Stimulated activated CD4-positive, alpha-beta T cell treated with anti-CD3 and anti-CD28 coated beads, TNF-alpha, amount 100 ng/mL, for 48 hours (primary cell): ENCODE results near the gene CIITA.

Experiments used
- DNase-seq, 3 donors: peaks; one replicate each; pipeline ENCODE4 v3.0.0-alpha.2; 2020; ENCODE audit warnings: low read depth in 3 of 3

Gene CIITA

DNA sequence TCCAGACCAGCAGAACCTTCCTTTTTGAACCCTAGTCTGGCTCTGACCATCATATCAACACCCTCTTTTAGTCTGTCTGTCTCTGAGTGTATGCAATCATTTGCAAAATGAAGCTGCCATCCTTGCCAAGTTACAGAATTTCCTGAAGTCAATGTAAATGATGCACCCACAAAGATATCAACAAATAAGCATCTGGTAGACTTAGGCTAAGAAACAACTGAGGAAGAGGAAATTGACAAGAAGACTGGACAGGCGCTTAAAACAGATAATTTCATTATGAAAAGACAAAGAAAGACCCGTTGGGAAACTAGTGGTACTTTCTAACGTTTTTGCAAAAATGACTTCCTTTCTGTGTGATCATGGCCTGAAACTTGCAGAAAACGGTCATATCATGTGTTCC is 24.7 kb upstream of the CIITA start:
- DNase-seq: no peak

DNA sequence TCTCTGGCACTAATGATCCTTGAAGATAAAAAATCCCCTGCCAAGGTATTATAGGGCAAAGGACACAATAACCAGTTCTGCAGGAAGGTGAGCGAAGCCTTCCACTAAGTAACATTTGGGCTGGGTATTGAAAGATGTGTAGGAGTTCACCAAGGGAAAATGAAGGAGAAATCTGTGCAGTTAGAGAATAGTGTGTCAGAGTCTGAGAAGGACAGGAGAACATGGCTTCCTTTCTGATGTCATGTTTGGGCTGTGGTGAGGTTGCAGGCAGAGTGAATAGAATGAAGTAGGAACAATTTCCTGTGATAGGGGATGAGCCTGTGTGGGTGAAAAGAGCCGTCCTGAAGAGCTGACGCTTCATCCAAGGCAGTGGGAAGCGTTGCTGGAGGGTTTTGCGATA is 24.1 kb upstream of the CIITA start:
- no peak for DNase-seq

DNA sequence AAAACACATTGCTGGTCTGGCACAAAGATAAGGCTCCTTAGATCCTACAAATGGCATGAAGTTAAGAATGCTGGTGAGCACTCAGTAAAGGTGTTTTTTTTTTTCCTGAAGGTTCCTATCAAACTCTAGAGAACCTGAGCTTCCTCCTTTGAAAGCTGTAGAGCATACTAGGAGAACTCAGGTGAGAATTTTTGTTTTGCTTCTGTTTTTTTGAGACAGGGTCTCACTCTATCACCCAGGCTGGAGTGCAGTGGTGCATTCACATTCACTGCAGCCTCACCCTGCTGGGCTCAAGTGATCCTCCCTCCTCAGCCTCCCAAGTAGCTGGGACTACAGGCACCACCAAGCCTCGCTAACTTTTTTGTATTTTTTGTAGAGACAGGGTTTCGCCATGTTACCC is 21.0 kb upstream of the CIITA start:
- DNase-seq: no peak

DNA sequence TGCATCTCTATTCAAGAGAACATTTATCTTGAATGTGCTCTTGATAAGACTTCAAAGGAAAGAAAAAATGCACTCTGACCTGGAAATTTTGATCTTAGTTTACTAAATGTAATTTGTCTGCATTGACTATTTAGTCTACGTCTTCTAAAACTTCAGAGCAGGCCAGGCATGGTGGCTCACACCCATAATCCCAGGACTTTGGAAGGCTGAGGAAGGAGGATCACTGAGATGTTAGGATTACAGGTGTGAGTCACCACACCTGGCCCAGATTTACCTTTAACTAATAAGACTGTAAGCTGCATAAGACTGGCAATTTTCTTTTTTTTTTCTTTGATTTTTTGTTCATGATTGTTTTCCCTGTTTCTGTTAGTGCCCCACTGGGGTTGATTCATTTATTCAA is 18.8 kb upstream of the CIITA start:
- DNase-seq: no peak

DNA sequence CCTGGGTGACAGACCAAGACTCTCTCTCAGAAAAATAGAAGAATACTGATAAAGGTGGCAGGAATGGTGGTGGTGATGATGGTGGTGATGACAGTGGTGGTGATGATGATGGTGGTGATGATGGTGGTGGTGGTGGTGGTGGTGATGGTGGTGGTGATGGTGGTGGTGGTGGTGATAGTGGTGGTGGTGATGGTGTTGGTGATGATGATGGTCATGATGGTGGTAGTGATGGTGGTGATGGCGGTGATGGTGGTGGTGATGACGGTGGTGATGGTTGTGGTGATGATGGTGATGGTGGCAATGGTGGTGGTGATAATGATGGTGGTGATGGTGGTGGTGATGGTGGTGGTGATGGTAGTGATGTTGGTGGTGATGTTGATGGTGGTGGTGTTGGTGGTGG is 18.0 kb upstream of the CIITA start:
- DNase-seq: no peak

DNA sequence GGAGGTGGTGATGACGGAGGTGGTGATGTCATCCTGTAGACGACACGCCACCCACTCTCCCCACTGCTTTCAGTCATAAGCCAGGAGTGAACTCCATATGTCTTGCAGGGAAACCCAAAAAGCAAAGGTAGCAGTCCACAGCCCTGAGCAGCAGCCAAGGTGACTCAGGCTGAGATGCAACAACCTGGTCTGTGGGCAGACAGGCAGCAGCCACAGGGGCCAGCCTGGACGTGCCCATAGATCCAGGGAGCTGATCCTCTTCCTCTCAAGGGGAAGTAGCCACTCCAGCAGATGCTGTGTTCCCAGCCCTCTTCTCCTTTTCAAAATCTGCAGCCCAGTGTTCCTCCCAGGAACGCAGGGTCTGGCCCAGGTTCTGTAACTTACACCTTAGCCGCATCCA is 17.3 kb upstream of the CIITA start:
- DNase-seq: no peak

DNA sequence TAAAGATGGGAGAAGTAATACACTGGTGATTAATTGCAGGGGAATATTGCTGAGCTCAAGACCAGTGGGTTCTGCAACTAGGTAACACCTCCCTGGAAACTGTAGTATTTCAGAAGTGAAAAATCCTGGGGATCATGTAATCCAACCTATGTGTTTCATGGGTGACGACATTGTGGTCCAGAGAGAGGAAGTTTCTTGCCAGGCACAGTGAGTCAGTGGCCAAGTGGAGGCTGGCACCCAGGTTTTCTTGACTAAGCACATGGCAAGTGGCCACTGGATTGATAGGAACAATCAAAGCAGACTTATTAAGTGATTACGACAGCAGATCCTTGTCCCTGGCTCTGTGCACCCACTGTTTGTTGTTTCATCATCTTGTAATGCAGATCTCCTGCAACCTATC is 14.6 kb upstream of the CIITA start:
- DNase-seq: no peak

DNA sequence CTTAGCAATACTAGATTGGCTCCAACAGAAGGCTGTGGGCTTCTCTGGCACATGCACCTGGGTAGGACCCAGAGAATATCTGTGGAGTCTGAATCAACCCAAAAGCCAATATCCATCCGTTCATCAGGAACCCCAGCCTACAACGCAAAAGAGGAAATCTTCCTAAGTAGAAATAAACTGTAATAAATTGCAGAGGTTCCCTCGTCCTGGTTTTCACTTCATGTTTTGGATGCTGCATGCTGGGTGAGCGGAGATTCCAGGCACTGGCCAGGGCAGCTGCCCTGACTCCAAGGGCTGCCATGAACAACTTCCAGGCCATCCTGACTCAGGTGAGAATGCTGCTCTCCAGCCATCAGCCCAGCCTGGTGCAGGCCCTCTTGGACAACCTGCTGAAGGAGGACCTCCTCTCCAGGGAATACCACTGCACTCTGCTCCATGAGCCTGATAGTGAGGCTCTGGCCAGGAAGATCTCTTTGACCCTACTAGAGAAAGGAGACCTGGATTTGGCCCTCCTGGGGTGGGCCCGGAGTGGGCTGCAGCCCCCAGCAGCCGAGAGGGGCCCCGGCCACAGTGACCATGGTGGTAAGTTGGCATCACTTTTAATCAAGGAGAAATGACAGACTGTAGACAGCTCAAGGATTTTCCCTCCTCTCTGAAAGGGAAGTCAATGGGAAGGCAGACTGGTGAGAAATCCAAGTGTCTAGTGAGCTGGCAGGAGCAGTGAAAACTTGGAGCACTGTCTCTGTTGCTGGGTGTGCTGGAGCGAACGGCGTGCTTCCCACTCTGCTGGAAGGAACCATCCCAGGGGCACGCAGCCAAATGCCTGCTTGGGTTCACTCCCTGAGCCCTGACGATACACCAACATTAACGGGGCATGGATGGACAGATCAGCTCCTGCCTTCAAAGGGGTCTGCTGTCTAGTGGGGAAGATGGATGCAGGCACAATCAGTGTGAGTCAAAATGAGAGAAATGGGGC is 10.7 kb upstream of the CIITA start:
- DNase-seq: no peak

DNA sequence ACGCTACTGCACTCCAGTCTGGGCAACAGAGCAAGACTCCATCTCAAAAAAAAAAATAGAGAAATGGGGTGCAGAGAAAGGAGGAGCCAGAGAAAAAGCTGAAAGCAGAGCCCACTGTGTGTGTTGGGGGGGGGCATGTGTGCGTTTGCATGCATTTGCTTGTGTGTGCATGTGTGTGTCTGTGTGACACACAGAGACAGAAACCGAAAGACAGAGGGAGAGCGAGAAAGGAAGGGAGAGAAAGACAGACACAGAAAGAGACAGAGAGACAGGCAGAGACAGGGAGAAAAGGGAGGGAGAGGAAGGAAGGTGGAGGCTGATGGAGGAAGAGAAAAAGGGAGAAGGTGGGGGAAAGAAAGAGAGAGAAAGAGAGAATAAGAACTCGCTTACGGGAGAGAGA is 9.8 kb upstream of the CIITA start:
- DNase-seq: no peak

DNA sequence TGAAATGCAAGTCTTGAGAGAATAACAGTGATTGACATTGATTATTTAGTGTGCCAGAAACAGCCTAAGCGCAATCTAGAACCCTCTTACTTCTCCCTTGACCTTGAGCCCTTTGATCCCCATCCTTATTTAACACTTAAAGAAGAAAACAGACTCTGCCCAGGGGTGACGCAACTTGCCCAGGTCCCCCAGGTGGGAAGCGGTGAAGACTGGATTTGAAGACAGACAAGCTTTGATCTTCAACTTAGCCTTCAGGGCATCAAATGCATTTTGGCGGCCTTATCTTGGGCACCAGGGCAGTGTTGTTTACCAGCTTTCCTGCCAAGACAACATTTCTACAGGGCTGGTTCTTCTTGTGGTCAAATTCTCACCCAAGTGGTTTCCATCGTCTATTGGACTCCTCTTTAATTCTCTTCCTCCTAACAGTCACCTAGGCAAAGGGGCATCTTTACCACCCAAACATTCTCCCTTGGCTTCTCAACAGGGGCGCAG is 8.9 kb upstream of the CIITA start:
- no peak for DNase-seq

DNA sequence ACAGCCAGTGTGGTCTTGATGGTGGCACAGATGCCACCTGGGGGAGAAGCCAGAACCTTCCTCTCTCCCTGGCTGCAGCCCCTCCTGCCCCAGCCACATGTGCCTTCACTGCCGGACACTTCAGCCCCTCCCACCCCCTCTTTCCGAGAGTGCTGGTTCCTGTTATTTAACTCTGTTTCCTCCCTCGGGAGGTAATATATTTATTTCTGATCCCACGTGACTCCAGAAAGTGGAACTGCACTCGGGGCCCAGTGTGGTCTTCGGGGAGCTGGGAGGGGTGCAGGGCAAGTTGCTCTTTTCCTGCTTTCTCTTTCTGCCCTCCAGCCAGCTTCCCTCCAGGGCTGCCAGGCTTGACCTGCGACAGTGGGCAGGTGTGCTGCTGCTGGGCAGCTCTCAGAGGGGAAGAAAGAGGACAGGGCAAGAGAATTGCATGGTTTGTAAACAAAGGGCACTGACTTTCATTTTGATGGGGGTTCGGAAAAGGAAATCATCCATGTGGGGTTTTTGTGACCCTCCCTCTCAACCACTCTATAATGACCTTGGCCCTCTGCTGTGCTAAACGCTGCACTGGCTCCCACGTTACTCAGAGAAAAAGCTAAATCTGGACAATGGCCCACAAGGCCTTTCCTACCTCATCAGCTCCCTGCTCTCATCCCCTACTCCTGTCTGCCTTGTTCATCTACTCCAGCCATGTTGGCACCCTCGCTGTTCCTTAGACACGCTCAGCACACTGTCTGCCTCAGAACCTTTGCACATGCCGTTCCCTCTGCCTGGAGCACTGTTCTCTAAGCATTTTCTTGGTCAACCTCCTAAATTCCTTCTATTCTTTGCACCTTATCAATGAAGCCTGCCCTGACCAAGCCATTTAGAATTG is 8.2 kb upstream of the CIITA start:
- DNase-seq: no peak

DNA sequence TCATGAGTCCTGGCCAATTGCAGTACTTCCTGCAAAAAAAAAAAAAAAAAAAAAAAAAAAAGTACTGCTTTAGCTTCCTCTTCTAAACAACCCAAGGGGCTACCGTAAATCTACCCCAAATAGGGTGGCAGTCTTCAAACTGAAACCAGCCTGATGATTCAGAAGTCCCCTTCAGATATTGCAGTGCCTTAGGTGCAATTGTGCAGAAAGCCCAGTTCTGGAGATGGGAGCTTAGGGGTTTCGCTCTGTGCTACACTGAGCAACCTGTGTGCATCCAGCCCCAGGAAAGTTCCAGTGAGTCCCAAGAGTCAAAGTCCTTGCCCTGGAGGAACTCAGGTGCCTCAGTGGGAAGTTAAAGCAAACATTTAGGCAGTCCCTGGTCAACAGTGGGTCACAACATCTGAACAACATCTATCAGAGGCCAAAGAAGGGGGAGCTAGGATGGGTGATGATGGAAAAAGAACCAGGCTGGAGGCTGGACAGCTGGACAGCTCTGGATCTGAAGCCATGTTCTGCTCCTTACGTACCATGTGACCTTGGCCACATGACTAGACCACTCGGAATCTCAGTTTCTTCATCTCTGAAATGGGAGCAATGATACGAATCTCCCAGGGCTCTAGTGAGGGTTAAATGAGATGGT is 6.7 kb upstream of the CIITA start:
- no peak for DNase-seq

DNA sequence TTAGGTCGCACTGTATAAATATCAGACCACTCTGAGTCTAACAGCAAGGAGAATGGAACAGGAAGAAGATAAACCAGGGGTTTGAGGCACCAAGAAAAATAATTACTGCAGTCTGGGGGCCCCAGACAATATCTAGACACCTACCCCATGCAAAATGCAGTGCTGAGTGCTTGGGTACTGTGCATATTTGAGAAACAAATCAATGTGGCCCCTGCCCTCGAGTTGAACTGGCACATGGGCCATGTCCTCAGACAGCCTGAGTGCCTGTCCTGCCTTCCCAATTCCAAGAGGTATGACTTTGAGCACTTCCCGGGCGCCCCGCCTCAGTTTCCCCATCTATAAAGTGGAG is 6.2 kb upstream of the CIITA start:
- no peak for DNase-seq

DNA sequence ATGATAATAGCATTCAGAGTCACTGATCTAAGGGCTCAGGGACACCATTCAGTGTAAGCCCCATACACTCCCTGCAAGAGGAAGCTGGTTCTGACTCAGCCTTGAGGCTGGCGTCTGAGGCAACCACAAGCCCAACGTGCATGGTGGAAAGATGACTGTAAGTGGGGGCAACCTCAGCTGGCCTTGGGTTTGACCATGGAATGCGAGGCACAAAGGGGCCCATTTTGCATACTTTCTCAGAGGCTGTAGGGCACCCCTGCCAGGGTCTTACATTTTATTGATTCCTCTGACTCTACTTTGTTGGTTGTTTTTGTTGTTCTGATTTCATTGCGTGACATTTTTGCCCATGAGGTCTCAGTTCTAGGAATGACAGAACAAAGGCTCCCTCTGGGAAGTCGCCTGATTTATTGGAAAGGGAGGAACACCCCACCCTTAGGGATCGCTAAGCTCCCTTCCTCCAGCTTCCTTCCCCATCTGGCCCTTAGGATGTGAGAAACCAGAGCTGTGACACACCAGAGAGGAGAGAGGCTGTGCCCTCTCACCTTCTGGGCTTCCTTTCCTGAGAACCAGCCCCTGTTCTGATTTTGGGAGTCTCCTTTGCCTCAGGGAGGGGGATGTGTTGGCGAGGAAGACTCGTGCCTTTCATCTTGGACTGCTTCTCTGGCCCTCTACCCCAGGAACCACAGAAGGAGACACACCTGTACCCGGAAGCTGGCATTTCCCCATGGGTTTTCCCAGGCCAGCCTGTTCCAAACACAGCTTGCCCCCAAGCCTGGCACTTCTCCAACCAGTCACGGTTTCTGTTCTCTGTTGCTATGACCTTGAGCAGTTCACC is 5.6 kb upstream of the CIITA start:
- peak; percentile 36 to 63 (median 43) for DNase-seq

DNA sequence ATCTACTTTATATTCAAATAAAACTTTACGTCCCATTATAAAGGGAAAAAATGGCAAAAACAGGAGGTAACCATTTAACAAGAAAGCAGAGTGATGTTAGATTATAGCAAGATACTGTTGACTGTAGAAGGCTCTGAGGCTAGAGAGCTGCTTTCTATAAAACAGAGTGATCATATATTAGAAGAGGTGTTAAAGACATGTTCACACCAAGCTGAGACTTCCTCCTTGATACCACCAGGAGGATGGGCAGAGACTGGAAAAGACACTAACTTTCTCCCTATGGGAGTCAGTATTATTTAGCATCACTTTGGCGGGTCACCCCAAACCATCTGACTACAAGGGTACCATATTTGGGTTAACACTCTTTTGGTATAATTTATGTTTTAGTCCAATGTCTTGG is 687 bp upstream of the CIITA start:
- no peak for DNase-seq

DNA sequence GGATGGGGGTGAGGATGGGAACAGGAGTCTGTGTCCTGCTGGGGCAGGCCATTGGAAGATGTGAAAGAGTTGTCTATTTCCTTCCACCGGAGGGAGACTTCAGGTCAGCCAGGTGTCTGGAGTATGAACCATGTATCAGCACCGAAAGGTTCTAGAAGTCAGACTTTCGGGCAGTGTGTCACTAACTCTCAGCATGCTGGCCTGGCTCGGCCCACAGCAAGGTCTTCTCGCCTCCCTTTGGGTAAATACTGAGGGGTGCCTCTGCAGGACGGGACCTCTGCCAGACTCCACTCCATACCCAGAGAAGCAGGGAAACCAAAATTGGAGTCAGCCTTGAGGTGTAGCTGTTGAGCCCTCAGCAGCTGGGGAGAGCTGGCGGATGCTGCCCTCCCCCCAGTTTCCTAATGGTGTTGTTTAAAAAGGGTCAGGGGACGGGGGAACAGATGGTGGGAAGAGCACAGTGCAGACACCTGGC is 507 bp downstream of the CIITA start:
- DNase-seq: no peak

DNA sequence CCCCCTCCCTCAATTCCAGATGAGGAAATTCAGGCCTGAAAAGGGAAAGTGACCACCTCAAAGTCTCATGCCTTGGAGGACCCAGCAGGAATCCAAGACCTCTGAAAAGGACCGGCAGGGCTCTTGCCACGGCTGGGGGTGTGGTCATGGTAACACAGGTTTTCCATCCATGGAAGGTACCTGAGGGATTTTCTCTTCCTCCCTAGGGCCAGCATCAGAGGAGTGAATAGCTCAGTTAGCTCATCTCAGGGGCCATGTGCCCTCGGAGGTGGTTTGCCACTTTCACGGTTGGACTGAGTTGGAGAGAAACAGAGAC is 1.3 kb downstream of the CIITA start:
- DNase-seq: no peak

DNA sequence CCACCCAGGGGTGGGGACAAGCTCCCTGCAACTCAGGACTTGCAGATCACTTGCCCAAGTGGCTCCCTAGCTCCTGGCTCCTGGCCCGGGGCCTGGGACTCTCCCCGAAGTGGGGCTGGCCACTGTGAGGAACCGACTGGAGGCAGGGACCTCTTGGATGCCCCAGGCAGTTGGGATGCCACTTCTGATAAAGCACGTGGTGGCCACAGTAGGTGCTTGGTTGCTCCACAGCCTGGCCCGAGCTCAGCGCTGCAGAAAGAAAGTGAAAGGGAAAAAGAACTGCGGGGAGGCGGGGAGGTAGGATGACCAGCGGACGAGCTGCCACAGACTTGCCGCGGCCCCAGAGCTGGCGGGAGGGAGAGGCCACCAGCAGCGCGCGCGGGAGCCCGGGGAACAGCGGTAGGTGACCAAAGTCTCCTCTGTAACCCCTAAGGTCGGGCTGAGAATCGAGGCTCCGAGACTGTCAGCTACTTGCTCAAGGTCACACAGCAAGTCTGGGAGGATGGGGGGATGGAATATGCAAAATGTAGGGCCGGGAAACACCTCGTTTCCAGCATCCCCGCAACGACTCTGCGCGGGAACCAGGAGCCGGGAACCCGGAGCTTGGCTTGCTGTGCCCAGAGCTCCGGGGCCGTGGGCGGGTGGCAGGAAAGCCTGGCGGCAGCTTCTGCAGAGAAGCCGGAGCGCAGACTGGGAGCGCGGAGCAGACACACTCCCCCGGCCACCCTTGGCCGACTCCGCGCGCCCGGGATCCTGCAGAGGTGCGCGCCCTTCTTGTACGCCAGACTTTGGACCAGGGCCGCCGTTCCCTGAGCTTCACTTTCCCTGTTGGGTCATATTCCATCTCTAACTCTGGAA is 1.9 kb downstream of the CIITA start:
- DNase-seq: no peak

DNA sequence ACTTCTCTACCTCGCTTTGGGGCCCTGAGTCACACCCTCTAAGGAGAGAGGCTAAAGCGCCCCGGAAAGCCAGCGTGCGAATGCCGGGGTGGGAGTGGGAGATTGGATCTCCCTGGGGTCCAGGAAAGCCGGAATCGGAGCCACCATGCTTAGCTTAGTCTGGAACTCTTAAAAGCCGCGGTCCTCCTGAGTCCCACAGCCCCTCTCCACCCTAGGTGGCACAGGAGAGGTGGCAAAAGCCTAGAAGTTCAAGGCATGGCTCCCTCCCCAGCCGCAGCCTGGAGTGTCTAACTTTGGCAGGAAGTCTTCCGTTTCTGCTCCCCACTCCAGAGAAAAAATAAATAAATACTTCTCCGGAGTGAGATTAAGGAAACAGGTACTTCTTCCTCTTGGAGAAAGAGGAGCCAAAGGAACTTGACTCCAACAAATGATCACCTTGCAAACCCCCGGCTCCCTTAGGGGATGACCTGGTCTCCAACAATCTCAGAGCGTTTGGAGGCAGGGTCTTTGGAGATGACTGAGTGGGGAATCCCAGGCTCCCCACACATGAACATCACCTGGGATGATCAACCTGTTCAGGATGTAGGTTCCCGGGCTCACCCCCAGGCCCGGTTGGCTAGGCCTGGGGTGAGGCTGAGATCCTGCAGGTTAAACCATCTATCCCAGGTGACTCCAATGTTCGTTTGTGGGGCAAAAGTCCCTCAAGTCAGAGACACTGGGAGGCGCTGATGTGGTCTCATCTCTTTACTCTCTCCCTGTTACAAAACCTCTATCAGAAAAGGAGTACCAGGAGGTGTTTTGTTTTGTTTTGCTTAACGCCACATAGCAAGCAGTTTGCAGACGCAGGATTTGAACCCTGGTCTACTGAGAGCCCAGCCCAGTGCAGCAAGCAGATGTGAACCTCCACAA is 2.9 kb downstream of the CIITA start:
- DNase-seq: no peak
